HTR-8/SVneo (cell line): Measurements from ENCODE around the gene TBC1D17.
A peak's percentile ranks its signal among the peaks of the same experiment; 100 is the strongest.
"Not testable (repeated sequence)": the region's sequence is repeated elsewhere in the genome, so short reads cannot be mapped to it uniquely, and the experiment has no call there.

ENCODE experiments used
- DNase-seq: peaks from one replicate; pipeline ENCODE4 v3.0.0; 2011; ENCODE audit warnings: low spot score, mixed read lengths; ENCODE audit not compliant: insufficient read length
- FAIRE-seq: peaks from 2 replicates; lab custom pipeline; 2011; peaks lifted over from hg19 to GRCh38; lab: Jason Lieb, UNC

Gene TBC1D17

GRCh38 chr19:49913720-49914119 is 36.2 kb downstream of the TBC1D17 start:
- DNase-seq: no peak
- no peak for FAIRE-seq

- FAIRE-seq (no peak), DNase-seq (no peak)
These were observed 37.8 kb downstream of the TBC1D17 start for GRCh38 chr19:49915271-49915670.

GRCh38 chr19:49916839-49917733 is 39.6 kb downstream of the TBC1D17 start:
- DNase-seq (no peak), FAIRE-seq (no peak)

DNA sequence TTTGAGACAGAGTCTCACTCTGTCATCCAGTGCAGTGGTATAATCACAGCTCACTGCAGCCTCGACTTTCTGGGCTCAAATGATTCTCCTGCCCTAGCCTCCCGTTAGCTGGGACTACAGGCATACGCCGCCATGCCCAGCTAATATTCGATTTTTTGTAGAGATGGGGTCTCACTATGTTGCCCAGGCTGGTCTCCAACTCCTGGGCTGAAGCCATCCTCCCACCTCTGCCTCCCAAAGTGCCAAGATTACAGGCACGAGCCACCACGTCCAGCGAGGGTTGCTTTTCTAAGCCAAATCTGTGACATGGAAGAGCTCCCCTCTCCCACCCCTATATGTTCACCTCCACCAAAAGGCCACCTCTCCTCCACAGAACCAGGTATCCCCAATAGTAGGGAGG is 40.6 kb downstream of the TBC1D17 start:
- DNase-seq (no peak), FAIRE-seq (no peak)

DNA sequence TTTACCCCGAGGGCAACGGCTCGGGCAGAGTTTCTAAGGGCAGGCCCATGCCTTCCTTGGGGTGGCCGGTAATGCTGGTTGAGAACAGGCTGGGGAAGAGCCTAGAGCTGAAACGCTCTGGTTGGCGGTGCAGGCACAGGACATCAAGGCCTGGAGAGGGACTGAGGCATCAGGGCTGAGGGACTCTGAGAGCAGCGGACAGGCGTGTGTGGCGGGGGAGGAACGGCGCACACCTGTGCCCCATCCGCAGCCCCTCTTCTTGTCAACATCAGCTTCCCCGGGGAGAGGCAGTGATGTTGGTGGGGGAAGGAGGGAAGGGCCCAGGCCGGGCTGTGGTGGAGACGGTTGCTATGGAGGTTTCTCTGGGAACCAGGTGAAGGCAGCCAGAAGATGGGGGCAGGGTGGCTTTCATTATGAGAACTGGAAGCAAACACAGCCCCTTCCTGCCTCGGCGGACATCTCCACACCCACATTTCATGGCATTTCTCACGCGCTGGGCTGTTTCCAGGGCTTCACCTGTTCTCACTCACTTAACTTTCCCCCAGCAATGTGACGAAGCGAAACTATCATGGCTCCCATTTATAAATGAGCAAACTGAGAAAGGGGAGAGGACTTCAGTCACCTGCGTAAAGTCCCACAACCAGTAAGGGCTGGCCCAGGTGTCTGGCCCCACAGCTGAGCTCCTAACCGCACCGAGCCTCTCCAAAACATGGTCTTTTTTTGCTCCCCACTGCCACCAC is 43.3 kb downstream of the TBC1D17 start:
- no peak for FAIRE-seq
- no peak for DNase-seq

GRCh38 chr19:49921871-49922795 is 44.6 kb downstream of the TBC1D17 start:
- no peak for DNase-seq
- FAIRE-seq: no peak

DNA sequence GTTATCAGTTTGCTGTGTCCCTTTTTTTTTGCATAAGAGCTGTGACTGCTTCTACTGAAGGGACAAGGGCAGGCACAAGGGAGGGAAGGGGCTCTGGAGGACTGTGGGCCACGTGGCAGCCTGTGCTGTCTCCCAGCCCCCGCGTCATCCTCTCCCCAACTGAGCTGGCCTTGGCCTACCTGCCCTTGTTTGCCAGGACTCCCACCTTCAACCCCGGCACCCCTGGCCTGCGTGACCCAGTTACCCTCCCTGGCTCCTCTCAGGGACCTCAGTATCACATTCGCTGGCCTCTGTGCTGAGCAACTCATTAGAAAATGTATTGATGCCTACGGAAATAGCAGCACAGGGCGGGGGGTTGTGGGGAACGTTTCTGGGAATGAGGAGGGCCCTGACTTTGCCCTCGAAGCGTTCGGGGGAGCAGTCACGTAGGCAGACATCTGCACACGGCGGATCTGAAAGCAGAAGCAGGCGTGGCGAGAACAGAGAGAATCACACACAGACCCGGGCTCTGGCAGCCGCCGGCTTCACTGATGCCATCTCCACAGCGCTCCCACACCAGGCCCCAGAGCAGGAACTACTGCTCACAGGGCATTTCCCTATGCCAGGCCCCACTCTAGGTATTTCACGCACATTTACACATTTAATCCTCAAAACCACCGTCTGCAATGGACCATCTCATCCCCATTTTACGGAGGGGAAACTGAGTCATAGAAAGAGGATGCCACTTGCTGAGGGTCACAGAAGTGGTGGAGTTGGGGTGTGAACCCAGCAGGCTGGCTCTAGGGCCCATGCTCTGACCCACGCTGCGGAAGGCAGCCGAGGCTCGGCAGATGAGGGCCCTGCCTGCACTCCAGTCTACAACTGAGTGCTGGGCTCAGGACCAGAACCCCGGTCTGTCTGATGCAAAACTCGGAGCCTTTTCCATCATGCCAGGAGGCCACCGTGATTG is 45.8 kb downstream of the TBC1D17 start:
- FAIRE-seq (no peak), DNase-seq (no peak)

DNA sequence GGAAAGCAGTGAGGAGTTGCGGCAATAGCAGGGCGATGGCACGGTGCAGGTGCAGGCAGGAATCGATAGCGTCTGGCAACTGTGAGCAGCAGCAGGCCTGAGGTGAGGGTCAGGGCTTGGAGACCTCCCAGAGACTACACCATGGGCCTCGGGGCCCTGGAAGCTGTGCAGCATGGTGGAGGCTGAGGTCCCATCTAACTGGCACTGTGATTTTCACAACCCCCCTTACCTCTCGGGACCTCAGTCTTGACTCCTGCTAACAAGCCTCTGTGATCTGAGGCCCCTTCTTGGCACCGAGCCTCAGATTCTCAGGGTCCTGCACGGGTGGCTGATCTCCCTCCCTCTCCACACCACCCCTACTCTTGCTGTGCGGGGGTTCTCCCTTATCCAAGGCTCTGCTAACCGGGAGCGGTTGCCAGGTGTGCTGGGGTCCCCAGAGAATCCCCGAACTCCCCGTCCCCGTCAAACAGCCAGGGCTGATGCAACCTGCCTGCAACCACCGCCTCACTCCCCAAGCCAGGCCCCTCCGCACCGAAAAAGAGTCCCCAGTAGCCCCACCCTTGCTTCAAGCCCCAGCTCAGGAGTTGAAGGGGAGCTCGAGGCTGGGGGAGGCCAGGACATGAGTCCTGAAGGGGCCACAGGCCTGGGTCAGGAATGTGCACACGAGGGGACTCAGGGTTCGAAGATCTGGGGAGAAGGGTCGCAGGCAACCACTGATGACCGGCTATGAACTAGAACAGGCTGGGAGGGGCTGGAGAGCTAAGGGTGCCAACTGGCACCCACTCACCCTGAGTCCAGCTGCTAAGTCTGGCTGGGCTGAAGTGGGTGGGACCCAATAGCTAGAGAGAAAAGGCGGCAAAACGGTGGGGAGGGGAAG is 46.7 kb downstream of the TBC1D17 start:
- DNase-seq (no peak), FAIRE-seq (no peak)

DNA sequence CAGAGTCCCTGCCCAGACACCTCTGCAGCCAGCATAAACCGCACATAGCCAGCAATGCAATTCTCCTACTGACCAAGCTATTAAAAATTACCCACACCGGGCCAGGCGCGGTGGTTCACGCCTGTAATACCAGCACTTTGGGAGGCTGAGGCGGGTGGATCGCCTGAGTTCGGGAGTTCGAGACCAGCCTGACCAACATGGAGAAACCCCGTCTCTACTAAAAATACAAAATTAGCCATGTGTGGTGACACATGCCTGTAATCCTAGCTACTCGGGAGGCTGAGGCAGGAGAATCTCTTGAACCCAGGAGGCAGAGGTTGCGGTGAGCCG is 47.3 kb downstream of the TBC1D17 start:
- not testable (repeated sequence) for DNase-seq, FAIRE-seq

DNA sequence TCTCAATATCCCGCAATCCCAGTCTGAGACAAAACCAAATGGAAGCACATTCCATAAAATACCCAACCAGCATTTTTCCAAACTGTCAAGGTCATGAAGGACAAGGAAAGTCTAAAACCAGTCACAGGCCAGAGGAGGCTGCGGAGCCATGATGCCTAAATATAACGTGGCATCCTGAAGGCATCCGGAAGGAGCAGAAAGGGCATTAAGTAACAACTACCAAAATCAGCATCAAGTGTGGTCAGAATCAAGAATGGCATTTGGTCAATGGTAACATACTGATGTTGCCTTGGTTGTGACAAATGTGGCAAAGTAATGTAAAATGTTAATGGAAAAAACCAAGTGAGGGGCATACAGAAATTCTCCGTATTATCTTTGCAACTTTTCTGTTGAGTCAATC is 48.0 kb downstream of the TBC1D17 start:
- no peak for DNase-seq

GRCh38 chr19:49926515-49926914 is 49.0 kb downstream of the TBC1D17 start:
- FAIRE-seq (no peak), DNase-seq (no peak)

More for the DNA sequence above, 48.0 kb downstream of the TBC1D17 start:
- no peak for FAIRE-seq

DNA sequence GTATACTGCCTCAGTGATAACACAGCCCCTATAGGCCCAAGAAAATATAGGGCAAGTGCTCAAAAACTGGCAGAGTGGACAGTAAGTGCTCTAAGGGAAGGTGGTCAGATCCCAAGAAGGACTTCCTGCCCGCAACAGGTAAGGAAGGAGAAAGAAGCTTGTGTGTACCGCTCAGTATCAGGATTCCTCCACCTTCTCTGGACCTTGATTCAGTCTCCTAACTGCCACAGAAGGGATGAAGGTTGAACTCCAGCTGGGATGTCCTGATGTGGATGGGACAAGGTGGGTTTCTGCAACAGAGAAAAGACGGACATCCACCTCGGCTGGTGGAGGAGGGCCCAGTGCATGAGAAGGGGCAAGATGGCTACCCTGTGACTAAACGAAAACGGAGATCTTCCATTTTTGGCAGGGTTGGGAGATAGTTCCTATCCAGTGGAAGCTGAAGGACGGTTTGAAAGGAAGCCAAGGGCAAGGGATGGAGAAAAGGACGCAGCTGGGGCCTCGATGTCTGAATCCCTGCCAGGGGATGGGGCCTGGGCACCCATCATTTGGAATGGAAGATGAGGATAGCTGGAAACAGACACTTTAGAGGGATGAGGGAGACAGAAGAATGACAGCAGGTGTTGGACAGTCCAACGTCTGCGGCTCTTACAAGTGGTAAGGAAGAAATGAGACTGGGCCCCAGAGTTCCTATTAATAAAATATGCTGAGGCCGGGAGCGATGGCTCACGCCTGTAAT is 50.2 kb downstream of the TBC1D17 start:
- FAIRE-seq (no peak), DNase-seq (no peak)

GRCh38 chr19:49929121-49929610 is 51.7 kb downstream of the TBC1D17 start, which contains the start of the genes ATF5 and NUP62:
TSS of gene ATF5 (plus strand) at chr19:49929205. CDS start at chr19:49930851, 1,646 bp downstream.
TSS of gene NUP62 (minus strand) at chr19:49929504. CDS start at chr19:49909807, 19,697 bp downstream.
- DNase-seq: peak; percentile 98
- no peak for FAIRE-seq

GRCh38 chr19:49929611-49930482 is 52.3 kb downstream of the TBC1D17 start:
- peak; percentile 89 for DNase-seq
- peak; percentile 94 for FAIRE-seq

DNA sequence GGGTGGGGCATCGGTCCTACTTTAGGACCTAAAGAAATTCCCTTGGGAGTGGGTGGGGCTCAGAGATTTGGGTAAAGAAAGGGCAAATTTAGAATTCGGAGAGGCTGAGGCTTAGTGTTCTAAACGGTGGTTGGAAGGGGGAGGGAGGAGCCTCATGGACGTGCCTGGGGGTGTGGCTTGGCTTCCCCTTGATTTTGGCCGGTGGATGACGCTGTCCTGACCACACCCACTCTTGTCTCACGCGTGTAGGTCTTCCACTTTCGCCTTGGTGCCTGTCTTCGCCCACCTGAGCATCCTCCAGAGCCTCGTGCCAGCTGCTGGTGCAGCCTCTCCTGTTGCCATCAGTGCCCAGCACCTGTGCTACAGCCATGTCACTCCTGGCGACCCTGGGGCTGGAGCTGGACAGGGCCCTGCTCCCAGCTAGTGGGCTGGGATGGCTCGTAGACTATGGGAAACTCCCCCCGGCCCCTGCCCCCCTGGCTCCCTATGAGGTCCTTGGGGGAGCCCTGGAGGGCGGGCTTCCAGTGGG is 53.0 kb downstream of the TBC1D17 start:
- FAIRE-seq: no peak
- no peak for DNase-seq
